OCI-LY3 (cell line): Measurements from ENCODE around the gene LCN1.

Experiments used
- H2AFZ ChIP-seq: fragments of 200-600, 300-600 bp; shearing (Covaris generic); 2 replicates; pipeline ENCODE4 v1.6.0; 2014; ENCODE audit warnings: antibody characterized with exemption, low read depth, low read length
- H3K27ac ChIP-seq: fragments of 200-600, 300-600 bp; sonication (generic); 2 replicates; pipeline ENCODE4 v1.5.1; 2014; ENCODE audit warnings: mild to moderate bottlenecking, low read length, moderate library complexity, mixed read lengths
- H3K27me3 ChIP-seq: fragments of 200-600, 300-600 bp; sonication (generic); 2 replicates; pipeline ENCODE4 v1.6.1; 2014; ENCODE audit warnings: low read depth, low read length, mixed read lengths
- H3K36me3 ChIP-seq: fragments of 200-600, 300-600 bp; sonication (generic); replicated peaks from 2 replicates; pipeline ENCODE3; 2014; ENCODE audit warnings: low read depth, low read length, mixed read lengths
- H3K4me1 ChIP-seq: fragments of 300-600, 200-600 bp; sonication (generic); 2 replicates; pipeline ENCODE4 v1.6.1; 2014; ENCODE audit warnings: low read length, mixed read lengths
- H3K4me2 ChIP-seq: fragments of 200-600, 300-600 bp; sonication (generic); 2 replicates; pipeline ENCODE4 v1.6.1; 2014; ENCODE audit warnings: low read length, mixed read lengths
- H3K4me3 ChIP-seq: fragments of 300-600, 200-600 bp; sonication (generic); 2 replicates; pipeline ENCODE4 v1.5.1; 2014; ENCODE audit warnings: antibody characterized with exemption, mild to moderate bottlenecking, low read length, moderate library complexity
- H3K79me2 ChIP-seq: fragments of 300-600, 200-600 bp; shearing (Covaris generic); 2 replicates; pipeline ENCODE4 v1.6.1; 2014; ENCODE audit warnings: mild to moderate bottlenecking, low read length, mixed read lengths
- H3K9ac ChIP-seq: fragments of 300-600, 200-600 bp; shearing (Covaris generic); 2 replicates; pipeline ENCODE4 v1.6.0; 2014; ENCODE audit warnings: mild to moderate bottlenecking, low read length, moderate library complexity
- H3K9me3 ChIP-seq: fragments of 200-600, 300-600 bp; shearing (Covaris generic); 2 replicates; pipeline ENCODE4 v1.6.1; 2014; ENCODE audit warnings: low read length, mixed read lengths; ENCODE audit not compliant: insufficient read depth
- H4K20me1 ChIP-seq: fragments of 200-600, 300-600 bp; sonication (generic); 2 replicates; pipeline ENCODE4 v1.6.1; 2016; ENCODE audit warnings: low read length, mixed read lengths; ENCODE audit not compliant: insufficient read depth
- CTCF ChIP-seq: fragments of 200-600, 300-600 bp; sonication (generic); IDR thresholded peaks from 2 replicates; pipeline ENCODE4 v1.5.1; 2014; ENCODE audit warnings: antibody characterized with exemption, low read length, low read depth
- EZH2phosphoT487 ChIP-seq: fragments of 200-600 bp; shearing (Covaris generic); IDR thresholded peaks from 2 replicates; pipeline ENCODE4 v1.6.1; 2018; ENCODE audit warnings: antibody characterized with exemption, mixed run types, low read depth

Gene LCN1

GRCh38 chr9:135555203-135555602 is 34.0 kb downstream of the LCN1 start:
- Histone ChIP-seq H2AFZ (no peak overlapping the region), H3K9me3 (no peaks in the 10 kb centered on the region), H3K79me2 (no peaks in the 10 kb centered on the region), H3K9ac (no peak overlapping the region), H3K27me3 (no peaks in the 10 kb centered on the region), H4K20me1 (no peaks in the 10 kb centered on the region), H3K27ac (no peak overlapping the region), H3K4me3 (no peak overlapping the region), H3K4me2 (no peak overlapping the region), H3K36me3 (no peaks in the 10 kb centered on the region), H3K4me1 (no peaks in the 10 kb centered on the region)
- TF ChIP-seq CTCF (no peak), EZH2phosphoT487 (no peak)

- Histone ChIP-seq H3K36me3 (no peaks in the 10 kb centered on the region), H3K9me3 (no peaks in the 10 kb centered on the region), H3K4me3 (no peak overlapping the region), H3K4me1 (no peaks in the 10 kb centered on the region), H3K27me3 (no peaks in the 10 kb centered on the region), H4K20me1 (no peaks in the 10 kb centered on the region), H2AFZ (no peak overlapping the region), H3K4me2 (no peak overlapping the region), H3K79me2 (no peaks in the 10 kb centered on the region), H3K9ac (no peak overlapping the region), H3K27ac (no peak overlapping the region)
- no peak for TF ChIP-seq EZH2phosphoT487
- no peak for TF ChIP-seq CTCF
These were observed 34.7 kb downstream of the LCN1 start for GRCh38 chr9:135555910-135556309.

GRCh38 chr9:135559606-135560005 is 38.4 kb downstream of the LCN1 start:
- H3K4me3 ChIP-seq, result no peak overlapping the region
- no peaks in the 10 kb centered on the region for H3K27me3 ChIP-seq
- no peaks in the 10 kb centered on the region for H3K36me3 ChIP-seq
- H2AFZ ChIP-seq, result no peak overlapping the region
- H3K9ac ChIP-seq, result no peak overlapping the region
- H3K9me3 ChIP-seq, result no peaks in the 10 kb centered on the region
- no peaks in the 10 kb centered on the region for H3K4me1 ChIP-seq
- no peak overlapping the region for H3K27ac ChIP-seq
- TF ChIP-seq CTCF (no peak), EZH2phosphoT487 (no peak)
- H3K4me2 ChIP-seq, result no peak overlapping the region
- H3K79me2 ChIP-seq, result no peaks in the 10 kb centered on the region
- no peaks in the 10 kb centered on the region for H4K20me1 ChIP-seq

GRCh38 chr9:135561391-135562234 is 40.4 kb downstream of the LCN1 start, which contains the start of gene PAEP:
Gene PAEP, plus strand, starts transcription at chr9:135561756.
- Histone ChIP-seq H3K27me3 (no peaks in the 10 kb centered on the region), H3K9me3 (no peaks in the 10 kb centered on the region), H3K4me3 (no peak within 1 kb of the TSS), H2AFZ (no peak within 1 kb of the TSS), H3K4me1 (no peaks in the 10 kb centered on the region), H3K79me2 (no peaks in the 10 kb centered on the region), H3K36me3 (no peaks in the 10 kb centered on the region), H3K4me2 (no peak within 1 kb of the TSS), H3K9ac (no peak within 1 kb of the TSS), H3K27ac (no peak within 1 kb of the TSS), H4K20me1 (no peaks in the 10 kb centered on the region)
- no peak for TF ChIP-seq EZH2phosphoT487
- TF ChIP-seq CTCF, result no peak
